GM12878 (cell line): ENCODE results near the gene MRPS21. TPM values are rescaled to one million over a fixed set of nuclear protein-coding genes. Genes with fewer than 3 reads are reported as not detected.

ENCODE experiments used
- CBX3 ChIP-seq: fragments of 200-600 bp; sonication (generic); IDR thresholded peaks from 2 replicates; pipeline ENCODE4 v1.6.1; 2016; ENCODE audit warnings: low read depth, borderline replicate concordance
- CEBPZ ChIP-seq: fragments of 150-350 bp; IDR thresholded peaks from 2 replicates; pipeline ENCODE4 v1.6.1; 2016; ENCODE audit warnings: low read depth, low read length
- CUX1 ChIP-seq: IDR thresholded peaks from 2 replicates; pipeline ENCODE4 v1.6.1; 2012; ENCODE audit warnings: improper control_type of control experiment, low read depth, low read length; ENCODE audit not compliant: insufficient replicate concordance
- EED ChIP-seq: sonication (generic); IDR thresholded peaks from 2 replicates; pipeline ENCODE4 v1.6.1; 2016; ENCODE audit warnings: antibody characterized with exemption, low read depth
- HDGF ChIP-seq: fragments of 450-650 bp; IDR thresholded peaks from 2 replicates; pipeline ENCODE4 v1.6.1; 2016; ENCODE audit warnings: antibody characterized with exemption
- PKNOX1 ChIP-seq: fragments of 450-650 bp; IDR thresholded peaks from 2 replicates; pipeline ENCODE4 v1.6.1; 2016; ENCODE audit warnings: mild to moderate bottlenecking
- RAD51 ChIP-seq: fragments of 450-650 bp; IDR thresholded peaks from 2 replicates; pipeline ENCODE4 v1.6.1; 2016; ENCODE audit warnings: moderate library complexity, mild to moderate bottlenecking, inconsistent platforms
- SMAD5 ChIP-seq: IDR thresholded peaks from 2 replicates; pipeline ENCODE4 v1.6.1; 2016; ENCODE audit warnings: antibody characterized with exemption, low read depth
- SRF ChIP-seq, 2 experiments: IDR thresholded peaks; 2 replicates each; pipeline ENCODE4 v1.6.1; 2011; ENCODE audit warnings: low read depth in 2 of 2, low read length in 2 of 2, mild to moderate bottlenecking in 1 of 2, moderate library complexity in 1 of 2
- SUZ12 ChIP-seq: fragments of 200-600 bp; sonication (generic); IDR thresholded peaks from one replicate; pipeline ENCODE4 v1.6.1; 2018; ENCODE audit warnings: antibody characterized with exemption, mild to moderate bottlenecking; ENCODE audit not compliant: unreplicated experiment
- polyA plus RNA-seq, 11 experiments: library from polyadenylated mRNA; depleted of rRNA in 4 of 11; unstranded in 6 of 11; stranded (reverse) in 5 of 11; fragments of >200 nt; fragmentation: Nextera tagmentation in 4 of 11; fragmentation: Illumina TruSeq in 1 of 11; extraction: Ambion mirVana in 4 of 11; extraction: Trizol in 1 of 11; gene quantifications; 1 replicate in 1 of 11; 2 replicates in 10 of 11; pipeline versions ENCODE4 v1.2.1 to v1.2.3, GENCODE V29; 2011 to 2016; ENCODE audit warnings: inconsistent platforms in 2 of 11, missing spikeins in 2 of 11, low read depth in 1 of 11
- total RNA-seq, 4 experiments: library from RNA; depleted of rRNA in 3 of 4; stranded (reverse); fragments of >200 nt in 3 of 4; fragmentation: Illumina TruSeq in 1 of 4; extraction: Trizol in 1 of 4; gene quantifications; 2 replicates each; pipeline versions ENCODE4 v1.2.1 to v1.2.3, GENCODE V29; 2013 to 2021
- TF ChIP-seq, protein P1 (sequence below): fragments of 450-650 bp; IDR thresholded peaks from 2 replicates; pipeline ENCODE4 v1.6.1; 2018; ENCODE audit warnings: borderline replicate concordance, mild to moderate bottlenecking; ENCODE audit not compliant: partially characterized antibody
- TF ChIP-seq, protein P2 (sequence below): IDR thresholded peaks from 2 replicates; pipeline ENCODE4 v1.6.1; 2012; ENCODE audit warnings: low read depth, low read length, improper control_type of control experiment

The MRPS21 gene
- total and polyA plus RNA-seq, 10 of the 15 experiments (the other 5 are each of a cell fraction or from before 2014, with no cell fraction given): 69.4 to 275 (median 103) TPM

GRCh38 chr1:150268705-150269403 is 24.8 kb upstream of the MRPS21 start, which contains the start of gene APH1A (continued):
- TF ChIP-seq PKNOX1 (no peak), HDGF (no peak), RAD51 (no peak; the same call in 1 of the 2 replicates), CEBPZ (no peak), CUX1 (no peak), CBX3 (no peak), SRF (IDR thresholded peaks at IDR 0.05; ENCODE audit: low read depth in 2 of 2, low read length in 2 of 2) (no peak), EED (peak; percentile 22; the same call in 1 of the 2 replicates), SUZ12 (no peak), SMAD5 (peak; percentile 46; the same call in 1 of the 2 replicates)
- TF ChIP-seq, protein P1, sequence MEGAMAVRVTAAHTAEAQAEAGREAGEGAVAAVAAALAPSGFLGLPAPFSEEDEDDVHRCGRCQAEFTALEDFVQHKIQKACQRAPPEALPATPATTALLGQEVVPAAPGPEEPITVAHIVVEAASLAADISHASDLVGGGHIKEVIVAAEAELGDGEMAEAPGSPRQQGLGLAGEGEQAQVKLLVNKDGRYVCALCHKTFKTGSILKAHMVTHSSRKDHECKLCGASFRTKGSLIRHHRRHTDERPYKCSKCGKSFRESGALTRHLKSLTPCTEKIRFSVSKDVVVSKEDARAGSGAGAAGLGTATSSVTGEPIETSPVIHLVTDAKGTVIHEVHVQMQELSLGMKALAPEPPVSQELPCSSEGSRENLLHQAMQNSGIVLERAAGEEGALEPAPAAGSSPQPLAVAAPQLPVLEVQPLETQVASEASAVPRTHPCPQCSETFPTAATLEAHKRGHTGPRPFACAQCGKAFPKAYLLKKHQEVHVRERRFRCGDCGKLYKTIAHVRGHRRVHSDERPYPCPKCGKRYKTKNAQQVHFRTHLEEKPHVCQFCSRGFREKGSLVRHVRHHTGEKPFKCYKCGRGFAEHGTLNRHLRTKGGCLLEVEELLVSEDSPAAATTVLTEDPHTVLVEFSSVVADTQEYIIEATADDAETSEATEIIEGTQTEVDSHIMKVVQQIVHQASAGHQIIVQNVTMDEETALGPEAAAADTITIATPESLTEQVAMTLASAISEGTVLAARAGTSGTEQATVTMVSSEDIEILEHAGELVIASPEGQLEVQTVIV: no peak
- TF ChIP-seq, protein P2, sequence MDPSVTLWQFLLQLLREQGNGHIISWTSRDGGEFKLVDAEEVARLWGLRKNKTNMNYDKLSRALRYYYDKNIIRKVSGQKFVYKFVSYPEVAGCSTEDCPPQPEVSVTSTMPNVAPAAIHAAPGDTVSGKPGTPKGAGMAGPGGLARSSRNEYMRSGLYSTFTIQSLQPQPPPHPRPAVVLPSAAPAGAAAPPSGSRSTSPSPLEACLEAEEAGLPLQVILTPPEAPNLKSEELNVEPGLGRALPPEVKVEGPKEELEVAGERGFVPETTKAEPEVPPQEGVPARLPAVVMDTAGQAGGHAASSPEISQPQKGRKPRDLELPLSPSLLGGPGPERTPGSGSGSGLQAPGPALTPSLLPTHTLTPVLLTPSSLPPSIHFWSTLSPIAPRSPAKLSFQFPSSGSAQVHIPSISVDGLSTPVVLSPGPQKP: peak; percentile 80
